Fibroblast of skin of right biceps (primary cell): ENCODE results near the gene BMPR1A.

Source experiments
- DNase-seq: peaks from one replicate; pipeline ENCODE4 v3.0.0-alpha.2; 2013

BMPR1A gene

DNA sequence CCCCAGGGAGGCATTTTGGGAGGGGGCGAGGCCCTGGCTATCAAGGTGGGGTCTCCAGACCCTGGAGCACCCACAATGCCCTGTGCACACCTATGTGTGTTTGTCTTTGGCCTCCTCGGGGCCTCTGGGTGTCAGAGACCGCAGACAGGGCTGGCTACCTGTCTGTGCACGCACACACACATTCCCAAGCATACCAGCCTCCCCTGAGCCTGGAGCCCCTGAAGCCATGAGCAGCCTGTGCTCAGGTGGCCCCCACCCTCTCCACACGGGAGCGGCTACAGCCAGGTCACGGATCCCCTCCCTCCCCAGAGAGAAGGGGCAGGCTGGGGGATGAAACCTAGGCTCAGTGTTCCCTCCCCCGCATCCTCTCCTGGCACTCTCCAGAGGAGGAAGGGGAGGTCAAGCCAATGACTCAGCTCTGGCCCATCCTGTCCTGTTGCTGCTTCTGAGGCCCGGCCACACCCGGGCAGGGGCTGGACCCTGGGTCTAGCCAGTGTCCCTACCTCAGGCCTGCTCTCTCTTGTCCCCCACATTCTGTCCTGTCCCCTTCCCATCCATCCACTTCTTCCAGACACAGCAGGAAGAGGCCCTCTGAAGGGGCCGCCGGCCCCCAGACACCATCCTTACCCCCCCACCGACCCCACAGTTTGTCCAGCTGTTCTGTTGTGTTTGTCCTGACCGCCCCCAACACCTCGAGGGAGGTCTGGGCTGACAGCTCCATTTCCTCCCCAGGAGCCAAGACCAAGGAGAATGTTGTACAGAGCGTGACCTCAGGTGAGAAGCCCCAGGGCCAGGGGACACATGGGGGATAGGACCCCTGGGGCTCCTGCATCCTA is 202.7 kb downstream of the BMPR1A start:
- DNase-seq: peak; percentile 40

DNA sequence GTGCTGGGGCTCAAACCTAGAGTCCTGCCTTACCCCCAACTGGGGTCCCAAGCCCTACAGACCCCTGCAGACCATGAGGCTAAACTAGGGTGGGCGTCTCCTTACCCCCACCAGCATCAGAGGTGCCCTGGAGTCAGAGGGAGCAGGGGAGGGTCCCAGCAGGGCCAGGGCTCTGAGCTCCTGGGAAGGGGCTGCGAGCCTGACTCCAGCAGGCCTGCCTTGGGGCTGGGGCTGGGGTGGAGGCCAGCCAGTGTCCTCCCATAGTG is 203.3 kb downstream of the BMPR1A start:
- no peak for DNase-seq

DNA sequence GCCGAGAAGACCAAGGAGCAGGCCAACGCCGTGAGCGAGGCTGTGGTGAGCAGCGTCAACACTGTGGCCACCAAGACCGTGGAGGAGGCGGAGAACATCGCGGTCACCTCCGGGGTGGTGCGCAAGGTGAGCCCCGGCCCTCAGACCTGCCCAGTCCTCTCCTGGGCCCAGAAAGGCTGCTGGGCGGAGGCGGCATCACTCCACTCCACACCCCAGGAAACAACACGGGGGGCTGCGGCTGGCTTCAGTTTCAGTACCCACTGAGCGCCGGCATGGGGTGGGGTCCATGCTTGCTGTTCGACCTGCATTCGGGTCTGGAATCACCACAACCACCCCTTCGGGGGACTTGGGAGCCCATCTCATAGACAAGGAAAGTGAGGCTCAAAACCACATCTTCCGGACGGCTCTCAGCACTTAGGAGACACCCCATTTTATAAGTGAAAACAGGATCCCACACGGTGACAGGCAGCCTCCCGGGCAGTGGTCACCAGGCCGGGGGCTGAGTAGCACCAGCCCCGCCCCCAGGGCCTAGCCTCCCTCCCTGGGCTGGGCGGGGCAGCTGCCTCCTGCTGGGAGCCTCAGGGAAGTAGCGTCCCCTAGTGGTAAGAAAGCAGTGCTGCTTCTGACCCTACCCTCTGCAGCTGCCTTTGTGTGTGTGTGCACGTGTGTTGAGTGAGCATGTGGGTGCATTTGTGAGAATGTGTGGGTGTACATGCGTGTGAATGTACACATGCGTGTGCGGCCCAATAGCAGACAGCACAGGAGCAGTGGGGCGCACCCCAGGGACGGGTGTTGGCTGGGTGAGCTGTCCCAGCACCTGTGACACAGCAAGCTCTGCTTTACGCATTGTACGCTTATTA is 203.8 kb downstream of the BMPR1A start:
- DNase-seq: peak; percentile 68

DNA sequence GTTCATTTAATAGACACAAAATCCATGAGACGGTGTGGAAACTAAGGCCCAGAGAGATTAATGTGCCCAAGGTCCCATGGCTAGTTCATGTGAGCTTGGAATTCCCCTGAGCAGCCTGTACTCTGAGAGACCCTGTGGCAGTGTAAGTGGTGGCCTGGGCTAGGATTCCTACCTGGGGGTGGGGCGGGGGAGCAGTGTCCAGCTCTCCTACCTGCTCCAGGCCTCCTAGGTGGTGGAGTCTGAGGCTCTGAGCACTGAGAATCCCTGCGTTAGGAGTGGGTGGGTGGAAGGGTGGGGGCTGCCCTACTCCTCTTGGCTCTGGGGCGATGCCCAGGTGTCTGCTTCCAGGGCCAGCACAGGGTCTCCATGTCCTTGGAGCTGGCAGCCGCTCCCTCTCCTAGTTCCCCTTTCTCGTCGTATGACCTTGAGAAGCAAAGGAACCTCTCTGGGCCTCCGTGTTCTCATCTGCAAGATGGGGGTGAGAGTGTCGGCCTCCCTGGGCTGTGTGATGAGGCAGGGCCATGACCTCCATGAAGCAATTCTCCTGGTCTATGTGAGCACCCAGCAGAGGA is 204.5 kb downstream of the BMPR1A start:
- DNase-seq: no peak

DNA sequence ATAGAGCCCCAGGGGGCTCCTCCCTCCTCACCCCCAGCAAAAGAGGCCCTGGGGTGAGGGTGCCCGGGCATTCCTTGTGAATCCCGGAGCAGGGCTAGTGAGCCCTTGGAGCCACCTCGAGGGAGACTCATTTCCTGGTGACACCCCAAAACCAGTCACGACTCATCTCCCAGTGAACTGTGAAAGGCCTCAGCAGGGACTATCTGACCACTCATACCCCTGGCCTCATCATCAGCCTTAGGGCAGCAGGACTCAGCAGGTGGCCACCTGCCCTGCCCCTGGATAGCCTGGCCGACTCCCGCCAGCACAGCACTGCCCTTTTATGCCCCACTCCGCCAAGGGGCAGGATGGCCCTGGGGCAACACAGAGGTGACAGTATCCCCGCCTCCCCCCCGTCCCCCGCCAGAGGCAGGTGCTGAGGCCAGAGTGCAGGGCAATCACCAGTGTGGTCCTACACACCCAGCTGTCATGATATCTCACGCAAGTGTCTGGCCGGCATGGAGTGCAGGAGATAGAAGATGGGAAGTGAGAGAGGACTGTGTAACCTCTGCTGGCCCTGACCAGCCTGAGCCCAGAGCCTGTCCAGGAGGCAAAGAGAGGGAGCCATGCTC is 205.2 kb downstream of the BMPR1A start:
- DNase-seq: no peak

DNA sequence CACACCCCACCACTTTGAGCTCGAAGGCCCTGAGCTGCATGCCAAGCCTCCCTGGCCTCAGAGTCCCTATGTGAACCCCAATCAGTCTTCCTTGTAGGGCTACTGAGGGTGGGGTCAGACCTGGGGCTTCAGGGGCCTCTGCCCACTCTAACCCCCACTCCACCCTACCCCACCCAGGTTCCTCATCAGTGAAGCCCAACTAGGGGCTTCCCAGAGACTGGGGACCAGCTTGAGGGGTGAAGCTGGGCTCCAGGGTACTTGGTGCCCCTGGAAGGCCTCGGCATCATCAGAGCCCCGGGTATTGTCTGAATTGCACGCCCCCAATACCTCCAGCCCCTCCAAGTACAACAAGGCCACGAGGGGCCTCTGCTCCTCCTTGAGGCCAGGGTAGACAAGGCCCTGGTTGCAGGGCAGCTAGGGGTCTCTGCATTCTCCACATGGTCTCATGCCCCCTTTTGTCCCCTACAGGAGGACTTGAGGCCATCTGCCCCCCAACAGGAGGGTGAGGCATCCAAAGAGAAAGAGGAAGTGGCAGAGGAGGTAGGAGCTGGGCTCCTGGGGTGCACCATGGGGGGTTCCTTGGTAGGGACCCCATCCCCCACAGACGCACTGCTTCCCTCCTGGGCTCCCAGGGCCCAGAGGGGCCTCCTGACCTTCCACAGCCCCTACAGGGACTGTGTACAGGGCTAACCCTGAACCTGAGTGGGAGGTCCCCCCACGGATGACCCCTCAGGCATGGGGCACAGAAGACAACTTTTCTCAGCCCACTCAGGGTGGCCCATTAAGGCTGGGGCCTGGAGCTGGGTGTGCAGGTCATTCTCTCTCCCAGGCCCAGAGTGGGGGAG is 205.9 kb downstream of the BMPR1A start:
- DNase-seq: no peak

DNA sequence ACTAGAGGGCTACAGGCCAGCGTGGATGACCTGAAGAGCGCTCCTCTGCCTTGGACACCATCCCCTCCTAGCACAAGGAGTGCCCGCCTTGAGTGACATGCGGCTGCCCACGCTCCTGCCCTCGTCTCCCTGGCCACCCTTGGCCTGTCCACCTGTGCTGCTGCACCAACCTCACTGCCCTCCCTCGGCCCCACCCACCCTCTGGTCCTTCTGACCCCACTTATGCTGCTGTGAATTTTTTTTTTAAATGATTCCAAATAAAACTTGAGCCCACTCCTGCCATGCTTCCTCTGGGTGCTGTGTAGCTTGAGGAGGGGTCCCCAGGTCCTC is 206.5 kb downstream of the BMPR1A start:
- no peak for DNase-seq

DNA sequence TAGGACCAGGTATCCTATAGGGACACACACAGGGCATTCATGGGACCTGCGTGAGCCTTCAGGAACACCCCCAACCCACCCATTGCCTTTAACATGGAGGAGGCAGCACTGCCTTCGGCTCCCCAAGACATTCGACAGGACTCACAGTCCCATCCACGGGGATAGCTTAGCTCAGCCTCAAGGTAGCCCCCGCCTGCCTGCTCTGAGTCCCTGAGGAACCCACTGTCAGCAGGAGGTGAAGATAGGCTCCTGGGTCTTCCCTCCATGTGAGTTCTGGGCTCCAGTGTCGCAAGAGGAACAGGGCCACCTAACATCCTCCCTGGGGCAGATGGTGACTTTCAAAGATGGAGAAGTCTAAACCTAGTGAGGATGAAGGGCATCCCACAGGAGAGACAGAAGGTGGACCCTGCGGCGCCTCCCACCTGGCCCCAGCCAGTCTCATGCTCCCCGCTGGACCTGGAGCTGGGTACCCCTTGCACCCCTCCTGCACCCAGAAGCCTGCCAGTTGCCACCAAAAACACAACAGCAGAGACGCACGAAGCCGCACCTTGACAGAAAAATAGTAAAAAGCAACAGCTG is 207.0 kb downstream of the BMPR1A start:
- DNase-seq: no peak

DNA sequence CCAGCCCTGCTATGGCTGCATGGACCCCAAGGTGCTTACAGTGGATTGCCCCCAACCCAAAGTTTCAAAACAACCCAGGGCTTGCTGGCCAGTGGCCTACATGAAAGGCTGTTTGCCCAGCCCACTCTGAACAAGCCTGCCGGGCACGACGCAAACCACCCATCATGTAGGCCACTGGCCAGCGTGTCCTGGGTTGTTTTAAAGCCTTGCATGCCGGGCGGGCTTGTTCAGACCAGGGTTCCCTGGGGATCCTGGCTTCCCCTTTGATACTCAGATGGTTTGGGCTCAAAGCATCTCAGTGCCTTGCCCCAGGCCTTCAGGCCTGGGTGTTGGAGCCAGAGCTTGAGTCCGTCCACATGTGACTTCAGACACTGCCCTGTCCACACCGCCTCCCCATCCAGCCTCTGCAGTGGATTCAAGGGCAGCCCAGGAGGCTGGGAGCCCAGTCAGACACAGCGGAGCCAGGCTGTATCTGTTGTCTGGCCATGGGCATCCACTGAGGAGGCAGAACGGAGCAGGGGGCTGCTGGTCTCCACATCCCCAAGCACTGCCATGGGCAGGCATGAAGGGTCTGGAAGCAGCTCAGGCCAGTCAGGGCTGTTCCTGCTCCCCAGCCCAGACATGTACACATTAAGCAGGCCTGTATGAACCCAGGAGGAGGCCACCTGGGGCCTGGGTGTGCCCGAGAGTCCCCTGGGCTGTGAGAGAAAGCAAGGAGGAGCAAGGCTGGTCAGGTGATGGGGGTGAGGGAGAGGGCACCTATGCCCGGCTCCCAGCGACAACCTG is 207.8 kb downstream of the BMPR1A start:
- DNase-seq: no peak

DNA sequence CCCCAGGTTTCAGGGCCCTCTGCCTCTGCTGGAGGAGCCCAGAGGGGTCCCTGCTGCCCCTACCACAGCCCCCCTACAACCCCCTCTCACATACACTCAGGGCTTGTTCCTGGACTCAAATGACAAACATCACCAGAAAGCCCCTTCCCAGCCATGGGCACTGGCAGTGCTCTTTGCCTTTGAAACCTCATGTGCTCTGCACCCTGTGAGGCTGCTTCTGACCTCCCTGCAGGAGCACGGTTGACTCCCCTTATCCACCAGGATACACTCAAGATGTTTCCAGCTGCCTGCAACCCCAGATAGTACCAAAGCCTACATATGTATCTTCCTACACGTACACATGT is 208.4 kb downstream of the BMPR1A start:
- no peak for DNase-seq

DNA sequence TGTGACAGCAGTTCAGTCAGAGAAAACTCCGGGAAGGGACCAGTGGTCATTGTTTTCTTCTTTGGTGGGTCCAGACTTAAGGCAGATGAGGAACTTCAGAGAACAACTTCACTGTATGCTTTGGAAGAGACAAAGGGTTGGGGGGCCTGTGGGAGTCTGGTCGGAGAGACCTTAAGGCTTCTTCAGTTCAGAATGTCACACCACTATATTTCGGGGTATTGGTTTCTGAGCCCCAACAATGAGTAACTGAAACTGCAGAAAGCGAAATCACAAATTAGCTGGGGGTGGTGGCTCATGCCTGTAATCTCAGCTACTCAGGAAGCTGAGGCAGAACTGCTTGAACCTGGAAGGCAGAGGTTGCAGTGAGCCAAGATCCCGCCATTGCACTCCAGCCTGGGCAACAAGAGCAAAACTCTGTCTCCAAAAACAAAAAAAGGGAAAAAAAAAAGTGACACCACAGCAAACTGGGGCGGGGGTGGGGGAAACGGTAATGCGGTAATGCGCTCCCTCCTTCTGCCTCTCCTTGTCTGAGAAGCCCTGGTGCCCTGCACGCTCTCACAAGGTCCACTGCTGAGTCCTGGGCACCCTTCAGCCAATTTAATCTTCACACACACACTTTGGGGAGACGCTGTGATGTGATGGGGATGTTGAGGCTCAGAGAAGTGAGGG is 209.7 kb downstream of the BMPR1A start:
- no peak for DNase-seq

DNA sequence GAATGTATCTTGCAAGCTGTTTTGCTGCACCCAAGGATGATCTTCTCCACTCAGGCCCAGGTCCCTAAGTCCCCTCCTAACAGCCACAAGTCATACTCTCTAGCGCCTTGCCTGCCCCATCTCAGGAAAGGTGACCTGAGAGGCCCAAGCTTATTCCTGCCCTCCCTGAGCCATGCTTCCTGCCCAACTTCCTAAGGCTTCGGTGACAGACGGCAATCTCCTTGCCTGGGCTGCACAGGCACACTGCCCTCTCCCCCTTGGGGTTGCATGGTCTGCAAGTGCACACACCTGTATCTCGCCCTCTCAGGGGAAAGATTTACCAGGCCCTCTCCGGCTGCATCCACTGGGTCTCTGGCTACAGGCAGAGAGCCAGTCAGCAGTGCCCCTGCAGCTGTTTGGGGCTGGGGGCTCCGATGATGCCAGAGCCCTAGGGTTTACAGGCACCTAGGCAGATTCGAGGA is 211.1 kb downstream of the BMPR1A start:
- DNase-seq: no peak

DNA sequence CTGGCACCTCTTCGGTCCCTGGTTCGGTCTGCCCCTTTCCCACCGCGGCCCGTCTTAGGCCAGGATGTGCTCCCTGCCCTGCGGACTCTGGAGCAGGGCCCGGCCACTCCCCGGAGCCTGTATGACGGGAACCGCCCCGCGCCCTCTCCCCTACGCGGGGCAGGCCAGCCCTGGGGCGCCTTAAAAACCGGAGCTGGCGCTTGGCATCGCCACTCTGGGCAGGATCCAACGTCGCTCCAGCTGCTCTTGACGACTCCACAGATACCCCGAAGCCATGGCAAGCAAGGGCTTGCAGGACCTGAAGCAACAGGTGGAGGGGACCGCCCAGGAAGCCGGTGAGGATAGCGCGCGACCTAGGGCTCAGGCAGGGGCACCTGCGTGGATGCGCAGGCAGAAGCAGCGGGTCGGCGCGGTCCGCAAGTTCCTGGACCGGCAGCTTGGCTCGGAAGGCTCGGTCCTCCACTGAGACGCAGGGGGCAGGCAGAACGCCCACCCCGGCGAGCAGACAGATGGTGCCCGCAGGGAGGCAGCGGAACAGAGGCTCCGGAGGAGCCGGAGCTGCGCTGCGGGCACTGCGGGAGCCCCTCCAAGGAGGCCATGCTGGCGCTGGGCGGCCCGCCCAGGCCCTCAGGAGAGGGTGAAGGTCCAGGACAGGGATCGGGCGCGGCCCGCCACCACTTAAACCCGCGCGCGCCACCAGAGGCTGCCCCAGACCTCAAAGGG is 212.0 kb downstream of the BMPR1A start, which contains the start of gene ADIRF:
Gene ADIRF, plus strand, starts transcription at position 212 of the 723 bp plus-strand sequence. Its CDS starts 63 bp downstream, at position 275.
- DNase-seq: no peak

DNA sequence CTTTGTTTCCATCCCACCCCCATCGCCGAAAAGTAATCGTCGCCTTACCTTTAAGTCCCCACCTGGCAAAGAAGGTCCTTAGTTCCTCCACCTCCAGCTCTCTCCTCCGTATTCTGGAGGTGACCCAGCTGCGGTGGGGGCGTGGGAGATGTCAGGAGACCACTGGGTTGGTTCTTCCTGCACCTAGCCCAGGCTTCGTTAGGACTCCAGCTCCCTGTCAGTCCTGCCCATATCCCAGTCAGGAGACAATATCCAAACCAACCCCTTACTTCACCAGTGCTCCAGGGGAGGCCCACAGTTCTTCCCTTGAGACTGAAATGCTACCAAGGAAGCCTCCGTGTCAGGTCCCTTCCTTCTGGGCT is 212.6 kb downstream of the BMPR1A start:
- DNase-seq: no peak

DNA sequence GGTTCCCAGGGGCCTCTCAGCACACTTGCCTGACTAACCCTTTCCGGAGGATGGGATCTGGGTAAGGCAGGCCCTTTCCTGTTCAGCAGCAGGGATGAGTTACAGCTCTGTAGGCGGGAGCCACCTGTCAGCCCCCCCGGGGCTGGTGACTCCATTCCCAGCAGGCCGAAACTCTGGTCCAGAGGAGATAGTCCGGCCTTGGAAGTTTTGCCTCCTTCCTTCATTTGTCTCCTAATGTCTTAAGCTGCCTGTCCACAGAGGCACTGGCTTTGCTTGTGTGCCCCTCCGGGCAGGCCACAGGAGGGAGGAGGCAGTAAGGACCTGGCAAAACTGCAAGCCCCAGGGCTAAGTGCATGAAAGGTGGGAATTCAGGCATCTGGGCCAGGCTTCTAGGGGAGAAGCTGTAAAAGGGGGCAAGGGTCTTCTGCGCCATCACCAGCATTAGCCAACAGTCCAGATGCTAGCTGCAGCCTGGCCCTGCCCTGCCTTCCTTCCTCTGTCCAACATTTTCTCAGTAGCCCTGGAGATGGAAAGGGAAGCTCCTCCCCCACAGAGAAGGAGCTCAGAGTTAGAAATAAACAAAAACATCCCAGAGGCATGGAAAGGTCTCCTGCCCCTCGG is 213.1 kb downstream of the BMPR1A start:
- DNase-seq: peak; percentile 27

DNA sequence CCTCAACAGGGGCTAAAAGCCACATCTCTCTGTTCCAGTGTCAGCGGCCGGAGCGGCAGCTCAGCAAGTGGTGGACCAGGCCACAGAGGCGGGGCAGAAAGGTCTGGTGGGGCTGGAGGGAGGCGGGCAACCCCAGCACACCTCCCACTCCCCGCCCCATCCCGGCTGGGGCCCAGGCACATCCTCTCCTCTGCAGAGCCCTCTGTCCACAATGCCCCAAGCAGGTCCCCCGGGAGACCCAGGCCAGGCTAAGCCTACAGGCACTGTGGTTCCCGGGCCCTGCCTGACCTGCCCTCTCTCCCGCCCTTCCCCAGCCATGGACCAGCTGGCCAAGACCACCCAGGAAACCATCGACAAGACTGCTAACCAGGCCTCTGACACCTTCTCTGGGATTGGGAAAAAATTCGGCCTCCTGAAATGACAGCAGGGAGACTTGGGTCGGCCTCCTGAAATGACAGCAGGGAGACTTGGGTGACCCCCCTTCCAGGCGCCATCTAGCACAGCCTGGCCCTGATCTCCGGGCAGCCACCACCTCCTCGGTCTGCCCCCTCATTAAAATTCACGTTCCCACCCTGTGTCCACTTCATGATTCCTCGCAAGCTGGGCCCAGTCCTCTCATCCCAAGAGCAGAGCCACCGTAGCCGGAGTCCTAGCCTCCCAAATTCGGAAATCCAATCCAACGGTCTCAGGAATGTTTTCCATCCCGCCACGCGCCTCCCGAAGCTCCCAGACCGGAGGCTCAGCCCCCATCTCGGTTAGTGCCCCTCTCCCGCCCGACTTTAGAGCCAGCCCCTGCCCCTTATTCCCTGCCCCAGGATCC is 214.0 kb downstream of the BMPR1A start:
- no peak for DNase-seq

DNA sequence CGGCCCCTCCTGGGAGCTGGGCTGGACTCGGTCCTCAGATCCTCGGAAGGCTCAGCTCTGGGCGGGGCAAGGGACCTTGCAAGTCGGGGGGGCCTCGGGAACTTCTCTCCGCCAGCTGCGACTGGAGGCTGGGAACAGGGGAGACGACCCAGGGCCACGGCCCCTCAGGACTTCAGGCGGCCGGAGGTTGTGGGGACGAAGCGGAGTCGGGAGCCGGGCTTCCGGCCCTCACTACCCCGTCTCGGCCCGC is 214.5 kb downstream of the BMPR1A start:
- DNase-seq: no peak

DNA sequence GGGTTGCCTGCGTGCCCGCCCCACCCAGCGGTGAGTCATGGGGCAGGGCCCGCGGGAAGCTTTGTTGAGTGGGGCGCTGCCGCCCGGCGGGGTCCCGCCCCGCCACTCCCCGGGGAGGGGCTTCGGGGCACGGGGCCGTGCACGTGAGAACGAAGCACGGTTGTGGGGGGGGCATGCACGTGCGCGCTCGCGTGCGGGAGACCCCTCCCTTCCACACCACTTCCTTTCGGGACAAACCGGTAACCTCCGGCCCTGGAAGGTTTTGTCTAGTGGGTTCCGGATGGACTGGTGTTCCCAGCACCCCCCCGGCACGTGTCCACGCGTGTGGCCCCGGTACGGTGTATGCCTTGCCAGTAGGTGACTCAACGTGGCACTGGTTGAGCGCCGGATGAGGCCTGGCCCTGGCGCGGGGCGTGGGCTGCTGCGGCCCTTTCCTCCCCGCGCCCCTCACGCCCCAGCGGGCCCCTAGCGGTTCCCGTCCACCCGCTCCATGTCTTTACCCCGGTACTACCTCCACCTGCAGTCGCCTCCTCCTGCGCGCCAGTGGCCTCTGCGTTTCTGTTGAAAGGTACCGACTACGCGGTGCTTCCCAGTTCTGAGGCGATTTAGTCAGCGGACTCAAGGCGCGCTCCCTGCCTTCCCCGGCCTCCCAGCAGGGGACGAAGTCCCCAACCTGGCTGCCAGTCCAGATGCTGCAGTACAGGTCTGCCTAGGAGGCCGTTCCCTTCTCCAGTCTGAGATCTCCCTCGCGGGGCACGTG is 215.0 kb downstream of the BMPR1A start:
- peak; percentile 89 for DNase-seq
